ENCODE measurements around the gene SDSL.

Gene SDSL, protein sequence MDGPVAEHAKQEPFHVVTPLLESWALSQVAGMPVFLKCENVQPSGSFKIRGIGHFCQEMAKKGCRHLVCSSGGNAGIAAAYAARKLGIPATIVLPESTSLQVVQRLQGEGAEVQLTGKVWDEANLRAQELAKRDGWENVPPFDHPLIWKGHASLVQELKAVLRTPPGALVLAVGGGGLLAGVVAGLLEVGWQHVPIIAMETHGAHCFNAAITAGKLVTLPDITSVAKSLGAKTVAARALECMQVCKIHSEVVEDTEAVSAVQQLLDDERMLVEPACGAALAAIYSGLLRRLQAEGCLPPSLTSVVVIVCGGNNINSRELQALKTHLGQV

DNA sequence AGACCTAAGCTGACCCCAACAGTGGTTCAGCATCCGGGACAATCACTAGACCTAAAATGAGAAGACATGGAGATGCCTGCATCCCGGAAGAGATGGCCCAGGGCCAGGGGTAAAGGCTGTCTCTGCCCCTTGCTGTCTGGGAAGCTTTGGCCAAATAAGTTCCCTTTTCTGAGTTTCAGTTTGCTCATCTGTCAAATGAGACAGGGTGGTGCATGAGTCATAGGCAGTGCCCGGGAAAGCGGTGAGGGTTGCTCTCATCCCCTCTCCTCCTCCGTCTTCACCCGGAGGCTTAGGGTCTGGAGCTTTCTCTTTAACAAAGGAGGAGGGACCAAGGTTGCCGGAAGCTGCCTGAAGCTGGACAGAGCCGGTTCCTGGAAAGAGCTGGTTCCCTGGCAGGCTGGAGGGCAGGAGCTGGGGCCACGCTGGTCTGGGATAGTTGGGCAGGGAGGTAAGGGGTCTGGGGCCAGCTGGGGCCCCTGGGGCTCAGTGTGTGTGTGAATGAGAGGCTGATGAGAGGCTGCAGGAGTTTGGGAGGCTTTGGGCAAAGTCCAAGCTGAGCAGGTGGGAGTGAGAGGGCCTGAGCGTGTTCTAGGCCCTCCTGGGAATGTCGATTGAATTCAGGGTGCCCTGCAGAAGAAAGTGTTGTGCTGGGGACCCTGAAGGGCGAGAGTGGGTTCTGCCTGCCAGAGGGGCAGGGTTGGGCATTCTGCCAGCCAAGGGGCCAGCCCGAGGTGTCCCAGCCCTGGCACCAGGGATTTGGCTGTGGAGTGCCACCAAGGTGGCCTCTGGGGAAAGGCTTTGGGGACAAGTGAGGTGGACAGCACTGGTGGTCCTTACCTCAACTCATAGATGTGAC, at the start of gene SDSL:
SDSL (plus strand) TSS at position 351 of the 856 bp plus-strand sequence. CDS start 5,603 bp downstream, outside the sequence.
- Histone ChIP-seq H3K4me1 (peaks cover 0 to 16% (median 10%) of the 10 kb centered on the region in 4 donors), H3K9me3 (no peaks in the 10 kb centered on the region), H3K27ac (peak within 1 kb of the TSS; percentile 11 to 62), H3K36me3 (no peaks in the 10 kb centered on the region), H3K27me3 (peaks cover 0 to 9% of the 10 kb centered on the region in 2 donors), H3K4me3 (peak within 1 kb of the TSS; percentile 43 to 55)
- TF ChIP-seq, protein P1, sequence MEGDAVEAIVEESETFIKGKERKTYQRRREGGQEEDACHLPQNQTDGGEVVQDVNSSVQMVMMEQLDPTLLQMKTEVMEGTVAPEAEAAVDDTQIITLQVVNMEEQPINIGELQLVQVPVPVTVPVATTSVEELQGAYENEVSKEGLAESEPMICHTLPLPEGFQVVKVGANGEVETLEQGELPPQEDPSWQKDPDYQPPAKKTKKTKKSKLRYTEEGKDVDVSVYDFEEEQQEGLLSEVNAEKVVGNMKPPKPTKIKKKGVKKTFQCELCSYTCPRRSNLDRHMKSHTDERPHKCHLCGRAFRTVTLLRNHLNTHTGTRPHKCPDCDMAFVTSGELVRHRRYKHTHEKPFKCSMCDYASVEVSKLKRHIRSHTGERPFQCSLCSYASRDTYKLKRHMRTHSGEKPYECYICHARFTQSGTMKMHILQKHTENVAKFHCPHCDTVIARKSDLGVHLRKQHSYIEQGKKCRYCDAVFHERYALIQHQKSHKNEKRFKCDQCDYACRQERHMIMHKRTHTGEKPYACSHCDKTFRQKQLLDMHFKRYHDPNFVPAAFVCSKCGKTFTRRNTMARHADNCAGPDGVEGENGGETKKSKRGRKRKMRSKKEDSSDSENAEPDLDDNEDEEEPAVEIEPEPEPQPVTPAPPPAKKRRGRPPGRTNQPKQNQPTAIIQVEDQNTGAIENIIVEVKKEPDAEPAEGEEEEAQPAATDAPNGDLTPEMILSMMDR (IDR thresholded peaks at IDR 0.05), result no peak
- intact Hi-C loops (cut with DNase I; ENCODE audit: low total_unique reads), result no loop called here
- peak; percentile 66 to 77 for DNase-seq

DNA sequence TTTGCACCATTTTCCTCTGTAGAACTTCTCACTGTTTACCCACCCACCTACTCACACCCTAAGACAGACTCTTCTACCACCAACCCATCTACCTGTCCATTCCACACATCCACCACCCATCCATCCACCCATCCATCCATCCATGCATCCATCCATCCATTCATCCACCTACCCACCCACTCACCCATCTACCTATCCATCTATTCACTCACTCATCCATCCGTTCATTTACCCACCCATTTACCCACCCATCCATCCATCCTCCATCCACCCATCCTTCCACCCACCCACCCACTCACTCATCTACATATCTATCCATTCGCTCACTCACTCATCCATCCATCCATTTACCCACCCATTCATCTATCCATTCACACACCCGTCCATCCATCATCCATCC, 48.7 kb upstream of the SDSL start:
- H3K36me3 ChIP-seq, result peaks cover 35 to 89% (median 66%) of the 10 kb centered on the region in 3 donors
- no peak overlapping the region for H3K4me3 ChIP-seq
- intact Hi-C loops (cut with DNase I; ENCODE audit: low total_unique reads), result no loop called here
- H3K27me3 ChIP-seq, result no peaks in the 10 kb centered on the region
- no peak overlapping the region for H3K27ac ChIP-seq
- TF ChIP-seq, protein P1 (IDR thresholded peaks at IDR 0.05), result no peak
- H3K4me1 ChIP-seq, result no peaks in the 10 kb centered on the region
- H3K9me3 ChIP-seq, result no peaks in the 10 kb centered on the region
- DNase-seq, result no peak

DNA sequence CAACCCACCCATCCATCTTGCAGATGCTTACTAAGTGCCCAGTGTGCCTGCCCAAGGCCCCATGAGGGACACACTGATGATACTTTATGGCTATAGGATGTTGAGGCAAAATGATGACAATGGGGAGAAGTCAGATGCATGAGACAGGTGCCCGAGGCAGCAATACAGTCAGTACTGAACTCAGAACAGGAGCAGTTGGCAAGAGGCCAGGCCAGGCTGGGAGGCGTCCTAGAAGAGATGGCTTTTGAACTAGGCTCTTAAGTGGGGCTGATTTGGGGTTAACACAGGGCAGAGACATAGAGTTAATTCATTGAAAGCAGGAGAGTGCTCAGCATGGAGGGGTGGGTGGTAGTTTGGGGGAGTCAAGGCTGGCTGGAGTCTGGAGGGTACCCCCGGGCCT, 48.2 kb upstream of the SDSL start:
- H3K27me3 ChIP-seq, result no peaks in the 10 kb centered on the region
- TF ChIP-seq, protein P1 (IDR thresholded peaks at IDR 0.05), result no peak
- intact Hi-C loops (cut with DNase I; ENCODE audit: low total_unique reads), result no loop called here

DNA sequence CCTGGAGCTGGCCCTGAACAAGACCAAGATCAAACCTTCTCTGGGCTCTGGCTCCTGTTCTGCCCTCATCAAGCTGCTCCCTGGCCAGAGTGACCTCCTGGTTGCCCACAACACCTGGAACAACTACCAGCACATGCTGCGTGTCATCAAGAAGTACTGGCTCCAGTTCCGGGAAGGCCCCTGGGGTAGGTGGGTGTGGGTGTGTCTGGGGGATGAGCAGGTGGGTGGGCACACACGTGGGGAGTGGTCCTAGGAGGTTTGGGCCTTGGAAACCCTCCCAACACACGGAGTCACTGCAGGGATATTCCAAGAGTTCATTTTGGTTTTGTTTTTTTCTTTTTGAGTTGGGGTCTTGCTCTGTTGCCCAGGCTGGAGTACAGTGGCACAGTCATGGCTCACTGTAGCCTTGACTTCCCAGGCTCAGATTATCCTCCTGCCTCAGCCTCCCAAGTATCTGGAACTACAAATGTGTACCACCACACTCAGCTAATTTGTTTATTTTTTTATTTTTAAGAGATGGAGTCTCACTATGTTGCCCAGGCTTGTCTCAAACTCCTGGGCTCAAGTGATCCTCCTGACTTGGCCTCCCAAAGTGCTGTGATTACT, 47.3 kb upstream of the SDSL start:
- TF ChIP-seq, protein P1 (IDR thresholded peaks at IDR 0.05), result no peak
- peaks cover 41 to 89% (median 61%) of the 10 kb centered on the region in 3 donors for H3K36me3 ChIP-seq
- intact Hi-C loops (cut with DNase I; ENCODE audit: low total_unique reads), result no loop called here
- DNase-seq, result no peak
- H3K27me3 ChIP-seq, result no peaks in the 10 kb centered on the region
- no peak overlapping the region for H3K4me3 ChIP-seq
- H3K27ac ChIP-seq, result no peak overlapping the region
- H3K4me1 ChIP-seq, result no peaks in the 10 kb centered on the region
- no peaks in the 10 kb centered on the region for H3K9me3 ChIP-seq

More for the DNA sequence above, 48.2 kb upstream of the SDSL start:
- H3K36me3 ChIP-seq, result peaks cover 39 to 88% (median 66%) of the 10 kb centered on the region in 3 donors
- H3K27ac ChIP-seq, result no peak overlapping the region
- no peaks in the 10 kb centered on the region for H3K9me3 ChIP-seq
- no peak overlapping the region for H3K4me3 ChIP-seq
- no peaks in the 10 kb centered on the region for H3K4me1 ChIP-seq
- DNase-seq, result no peak

DNA sequence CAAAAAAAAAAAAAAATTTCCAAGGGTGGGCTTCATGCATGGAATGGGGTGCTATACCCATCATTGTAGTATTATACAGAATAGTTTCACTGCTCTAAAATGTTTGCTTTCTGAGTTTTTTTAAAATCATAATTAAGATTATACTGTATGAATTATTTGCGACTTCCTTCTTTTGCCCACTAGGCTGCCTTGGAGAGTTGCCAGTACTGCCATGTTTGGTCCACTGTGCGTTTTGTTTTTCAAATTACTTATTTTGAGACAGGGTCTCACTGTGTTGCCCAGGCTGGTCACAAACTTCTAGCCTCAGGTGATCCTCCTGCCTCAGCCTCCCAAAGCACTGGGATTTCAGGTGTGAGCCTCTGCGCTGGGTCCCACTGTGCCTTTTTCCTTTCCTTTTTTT, 43.9 kb upstream of the SDSL start:
- Histone ChIP-seq H3K4me1 (no peaks in the 10 kb centered on the region), H3K4me3 (no peak overlapping the region), H3K27ac (no peak overlapping the region), H3K9me3 (no peaks in the 10 kb centered on the region), H3K27me3 (no peaks in the 10 kb centered on the region), H3K36me3 (peaks cover 45 to 92% (median 77%) of the 10 kb centered on the region in 3 donors)
- no peak for DNase-seq
- intact Hi-C loops (cut with DNase I; ENCODE audit: low total_unique reads), result no loop called here
- TF ChIP-seq, protein P1 (IDR thresholded peaks at IDR 0.05), result no peak

All from tibial artery (tissue), 4 donors.